Measurements from ENCODE around the gene PRKAG2. TPM values are rescaled to one million over a fixed set of nuclear protein-coding genes. Genes with fewer than 3 reads are reported as not detected.

PRKAG2 gene
- polyA plus RNA-seq, 1 of the 3 experiments (the other 2 are of a cell fraction) = 51.6 TPM

- POLR2A ChIA-PET = no interaction called here
- CTCF ChIA-PET = interaction anchor here (1.1 to 1.5 kb wide), 3 partner anchors 24 to 163 kb away, joined by 3 read pairs; no protein-coding TSS in a partner anchor
- no peaks in the 10 kb centered on the region for H4K20me1 ChIP-seq (ENCODE audit: insufficient read depth)
Measured at GRCh38 chr7:151595702-151596350, 281.1 kb downstream of the PRKAG2 start.

More at GRCh38 chr7:151595702-151596350, 281.1 kb downstream of the PRKAG2 start:
- no peak for DNase-seq
- Histone ChIP-seq H3K79me2 (ENCODE audit: insufficient read depth) (peaks cover 59% of the 10 kb centered on the region), H3K4me3 (ENCODE audit: low read depth in 2 of 2, low read length in 1 of 2) (no peak overlapping the region), H3K9ac (no peak overlapping the region), H3K9me3 (no peaks in the 10 kb centered on the region), H3K4me1 (ENCODE audit: control insufficient read depth in 1 of 2, insufficient read depth in 2 of 2, low read depth in 1 of 2, low read length in 1 of 2) (peaks cover 10 to 32% of the 10 kb centered on the region in 2 experiments), H3K27ac (ENCODE audit: low read depth in 2 of 2, low read length in 1 of 2) (no peak overlapping the region), H3K27me3 (ENCODE audit: insufficient read depth) (no peaks in the 10 kb centered on the region), H3K36me3 (replicated peaks in 1 of 2; ENCODE audit: control insufficient read depth in 1 of 2, insufficient read depth in 2 of 2, low read length in 1 of 2) (peaks cover 0 to 6% of the 10 kb centered on the region in 2 experiments), H3K9me2 (no peaks in the 10 kb centered on the region), H3K4me2 (no peak overlapping the region), H2AFZ (ENCODE audit: low read depth) (no peak overlapping the region), H3F3A (replicated peaks; ENCODE audit: insufficient read depth) (peaks cover 43% of the 10 kb centered on the region)
- TF ChIP-seq RXRA (IDR thresholded peaks at IDR 0.05; ENCODE audit: borderline replicate concordance, low read depth) (no peak), TCF12 (IDR thresholded peaks at IDR 0.05) (no peak), RCOR1 (IDR thresholded peaks at IDR 0.05; ENCODE audit: low read length) (no peak), GATA2 (CRISPR knock-in tag; IDR thresholded peaks at IDR 0.05) (no peak), FOXM1 (IDR thresholded peaks at IDR 0.05; ENCODE audit: low read depth) (no peak), JUND (IDR thresholded peaks at IDR 0.05) (no peak), SMC3 (IDR thresholded peaks at IDR 0.05; ENCODE audit: low read depth, low read length) (no peak), CHD2 (IDR thresholded peaks at IDR 0.05; ENCODE audit: low read length, partially characterized antibody) (no peak), NFIC (IDR thresholded peaks at IDR 0.05; ENCODE audit: borderline replicate concordance) (no peak), POLR2AphosphoS5 (IDR thresholded peaks at IDR 0.05; ENCODE audit: low read depth, low read length) (no peak), EP300 (IDR thresholded peaks at IDR 0.05; ENCODE audit: borderline replicate concordance in 1 of 2, low read depth in 1 of 2, low read length in 1 of 2) (no peak), MXI1 (IDR thresholded peaks at IDR 0.05; ENCODE audit: low read depth, low read length) (no peak), MAX (IDR thresholded peaks at IDR 0.05; ENCODE audit: low read depth) (no peak), ELF1 (IDR thresholded peaks at IDR 0.05) (no peak), SIN3A (IDR thresholded peaks at IDR 0.05; ENCODE audit: borderline replicate concordance, low read depth, low read length) (no peak), PBX3 (IDR thresholded peaks at IDR 0.05) (no peak), FOSL2 (IDR thresholded peaks at IDR 0.05; ENCODE audit: borderline replicate concordance, low read depth) (no peak)
- TF ChIP-seq, protein P1, sequence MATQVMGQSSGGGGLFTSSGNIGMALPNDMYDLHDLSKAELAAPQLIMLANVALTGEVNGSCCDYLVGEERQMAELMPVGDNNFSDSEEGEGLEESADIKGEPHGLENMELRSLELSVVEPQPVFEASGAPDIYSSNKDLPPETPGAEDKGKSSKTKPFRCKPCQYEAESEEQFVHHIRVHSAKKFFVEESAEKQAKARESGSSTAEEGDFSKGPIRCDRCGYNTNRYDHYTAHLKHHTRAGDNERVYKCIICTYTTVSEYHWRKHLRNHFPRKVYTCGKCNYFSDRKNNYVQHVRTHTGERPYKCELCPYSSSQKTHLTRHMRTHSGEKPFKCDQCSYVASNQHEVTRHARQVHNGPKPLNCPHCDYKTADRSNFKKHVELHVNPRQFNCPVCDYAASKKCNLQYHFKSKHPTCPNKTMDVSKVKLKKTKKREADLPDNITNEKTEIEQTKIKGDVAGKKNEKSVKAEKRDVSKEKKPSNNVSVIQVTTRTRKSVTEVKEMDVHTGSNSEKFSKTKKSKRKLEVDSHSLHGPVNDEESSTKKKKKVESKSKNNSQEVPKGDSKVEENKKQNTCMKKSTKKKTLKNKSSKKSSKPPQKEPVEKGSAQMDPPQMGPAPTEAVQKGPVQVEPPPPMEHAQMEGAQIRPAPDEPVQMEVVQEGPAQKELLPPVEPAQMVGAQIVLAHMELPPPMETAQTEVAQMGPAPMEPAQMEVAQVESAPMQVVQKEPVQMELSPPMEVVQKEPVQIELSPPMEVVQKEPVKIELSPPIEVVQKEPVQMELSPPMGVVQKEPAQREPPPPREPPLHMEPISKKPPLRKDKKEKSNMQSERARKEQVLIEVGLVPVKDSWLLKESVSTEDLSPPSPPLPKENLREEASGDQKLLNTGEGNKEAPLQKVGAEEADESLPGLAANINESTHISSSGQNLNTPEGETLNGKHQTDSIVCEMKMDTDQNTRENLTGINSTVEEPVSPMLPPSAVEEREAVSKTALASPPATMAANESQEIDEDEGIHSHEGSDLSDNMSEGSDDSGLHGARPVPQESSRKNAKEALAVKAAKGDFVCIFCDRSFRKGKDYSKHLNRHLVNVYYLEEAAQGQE (IDR thresholded peaks at IDR 0.05; ENCODE audit: low read depth, low read length) = no peak
- WGBS (ENCODE audit: low lambda C conversion rate) = 86% methylated on average over 3 of the region's 3 CpGs
